ENCODE measurements around the gene BRAF. TPM values are rescaled to one million over a fixed set of nuclear protein-coding genes. Genes with fewer than 3 reads are reported as not detected.
"Not testable (repeated sequence)": the region's sequence is repeated elsewhere in the genome, so short reads cannot be mapped to it uniquely, and the experiment has no call there.

The BRAF gene
- polyA plus RNA-seq, 1 donor (not counting 4 experiments of a cell fraction or from before 2014, with no cell fraction given) = 12.4 TPM

GRCh38 chr7:140678081-140678815, 246.5 kb downstream of the BRAF start:
- no peak overlapping the region for H3K9ac ChIP-seq (ENCODE audit: control insufficient read depth, extremely low read depth, insufficient read depth, low read length)
- H3K79me2 ChIP-seq (ENCODE audit: control insufficient read depth, insufficient read depth, low read length) = no peaks in the 10 kb centered on the region
- H3K27ac ChIP-seq (ENCODE audit: control insufficient read depth, insufficient read depth, low read length) = no peak overlapping the region
- H3K4me3 ChIP-seq (ENCODE audit: control insufficient read depth in 2 of 3, extremely low read depth in 1 of 3, insufficient read depth in 2 of 3, low read depth in 1 of 3, low read length in 3 of 3) = no peak overlapping the region
- H4K20me1 ChIP-seq (ENCODE audit: control insufficient read depth, extremely low read depth, insufficient read depth, low read length) = no peaks in the 10 kb centered on the region
- H3K4me2 ChIP-seq (ENCODE audit: control insufficient read depth, extremely low read depth, insufficient read depth, low read depth, low read length) = no peak overlapping the region
- TF ChIP-seq EZH2 (IDR thresholded peaks at IDR 0.05; ENCODE audit: low read length) = no peak
- TF ChIP-seq, protein P1, sequence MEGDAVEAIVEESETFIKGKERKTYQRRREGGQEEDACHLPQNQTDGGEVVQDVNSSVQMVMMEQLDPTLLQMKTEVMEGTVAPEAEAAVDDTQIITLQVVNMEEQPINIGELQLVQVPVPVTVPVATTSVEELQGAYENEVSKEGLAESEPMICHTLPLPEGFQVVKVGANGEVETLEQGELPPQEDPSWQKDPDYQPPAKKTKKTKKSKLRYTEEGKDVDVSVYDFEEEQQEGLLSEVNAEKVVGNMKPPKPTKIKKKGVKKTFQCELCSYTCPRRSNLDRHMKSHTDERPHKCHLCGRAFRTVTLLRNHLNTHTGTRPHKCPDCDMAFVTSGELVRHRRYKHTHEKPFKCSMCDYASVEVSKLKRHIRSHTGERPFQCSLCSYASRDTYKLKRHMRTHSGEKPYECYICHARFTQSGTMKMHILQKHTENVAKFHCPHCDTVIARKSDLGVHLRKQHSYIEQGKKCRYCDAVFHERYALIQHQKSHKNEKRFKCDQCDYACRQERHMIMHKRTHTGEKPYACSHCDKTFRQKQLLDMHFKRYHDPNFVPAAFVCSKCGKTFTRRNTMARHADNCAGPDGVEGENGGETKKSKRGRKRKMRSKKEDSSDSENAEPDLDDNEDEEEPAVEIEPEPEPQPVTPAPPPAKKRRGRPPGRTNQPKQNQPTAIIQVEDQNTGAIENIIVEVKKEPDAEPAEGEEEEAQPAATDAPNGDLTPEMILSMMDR (optimal IDR thresholded peaks at IDR 0.05 in 1 of 3, IDR thresholded peaks at IDR 0.05 in 1 of 3, conservative IDR thresholded peaks at IDR 0.05 in 1 of 3; ENCODE audit: extremely low read depth in 1 of 3, insufficient read depth in 2 of 3, low read length in 3 of 3) = no peak
- dilution Hi-C loops (cut with MboI; ENCODE audit: extremely low pct_ligation_motif_present, low sequenced_read_pairs) = no loop called here
- DNase-seq (ENCODE audit: low read depth, low spot score) (no peak), FAIRE-seq (no peak)
- no peaks in the 10 kb centered on the region for H3K9me1 ChIP-seq (ENCODE audit: control insufficient read depth, extremely low read depth, insufficient read depth, low read length)
- peaks cover 3 to 14% of the 10 kb centered on the region in 2 experiments for H3K36me3 ChIP-seq (ENCODE audit: control insufficient read depth in 2 of 2, extremely low read depth in 1 of 2, insufficient read depth in 2 of 2, low read length in 2 of 2)
- no peaks in the 10 kb centered on the region for H3K27me3 ChIP-seq (ENCODE audit: control insufficient read depth, extremely low read depth, insufficient read depth, low read length)
- H3K9me3 ChIP-seq (ENCODE audit: control insufficient read depth, low read depth, low read length) = no peaks in the 10 kb centered on the region
- peaks cover 12% of the 10 kb centered on the region for H3K4me1 ChIP-seq (ENCODE audit: control insufficient read depth, extremely low read depth, insufficient read depth, low read length)
- H2AFZ ChIP-seq (ENCODE audit: control insufficient read depth, low read length) = no peak overlapping the region

DNA sequence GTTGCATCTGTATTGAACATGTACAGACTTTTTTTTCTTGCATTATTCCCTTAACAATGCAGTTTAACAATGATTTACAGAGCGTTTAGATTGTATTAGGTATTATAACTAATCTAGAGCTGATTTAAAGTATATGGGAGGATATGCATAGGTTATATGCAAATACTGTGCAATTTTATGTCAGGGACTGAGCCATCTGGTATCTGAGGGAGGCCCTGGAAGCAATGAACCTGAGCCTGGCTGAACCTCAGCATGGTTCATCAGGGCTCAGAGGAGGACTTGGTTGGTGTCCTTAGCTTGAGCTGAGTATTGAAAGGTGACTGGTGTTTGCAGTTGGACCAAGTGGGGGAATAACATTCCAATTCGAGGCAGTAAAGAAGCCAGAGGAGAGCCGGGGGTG, 247.2 kb downstream of the BRAF start:
- H3K4me2 ChIP-seq (ENCODE audit: control insufficient read depth, extremely low read depth, insufficient read depth, low read depth, low read length) = no peak overlapping the region
- peaks cover 3 to 14% of the 10 kb centered on the region in 2 experiments for H3K36me3 ChIP-seq (ENCODE audit: control insufficient read depth in 2 of 2, extremely low read depth in 1 of 2, insufficient read depth in 2 of 2, low read length in 2 of 2)
- H3K9ac ChIP-seq (ENCODE audit: control insufficient read depth, extremely low read depth, insufficient read depth, low read length) = no peak overlapping the region
- no peak overlapping the region for H2AFZ ChIP-seq (ENCODE audit: control insufficient read depth, low read length)
- TF ChIP-seq, protein P1 (optimal IDR thresholded peaks at IDR 0.05 in 1 of 3, IDR thresholded peaks at IDR 0.05 in 1 of 3, conservative IDR thresholded peaks at IDR 0.05 in 1 of 3; ENCODE audit: extremely low read depth in 1 of 3, insufficient read depth in 2 of 3, low read length in 3 of 3) = no peak
- TF ChIP-seq EZH2 (IDR thresholded peaks at IDR 0.05; ENCODE audit: low read length) = no peak
- H3K4me3 ChIP-seq (ENCODE audit: control insufficient read depth in 2 of 3, extremely low read depth in 1 of 3, insufficient read depth in 2 of 3, low read depth in 1 of 3, low read length in 3 of 3) = no peak overlapping the region
- peaks cover 13% of the 10 kb centered on the region for H3K4me1 ChIP-seq (ENCODE audit: control insufficient read depth, extremely low read depth, insufficient read depth, low read length)
- H3K9me3 ChIP-seq (ENCODE audit: control insufficient read depth, low read depth, low read length) = no peaks in the 10 kb centered on the region
- H3K27me3 ChIP-seq (ENCODE audit: control insufficient read depth, extremely low read depth, insufficient read depth, low read length) = no peaks in the 10 kb centered on the region
- no peaks in the 10 kb centered on the region for H4K20me1 ChIP-seq (ENCODE audit: control insufficient read depth, extremely low read depth, insufficient read depth, low read length)
- FAIRE-seq (no peak), DNase-seq (ENCODE audit: low read depth, low spot score) (no peak)
- H3K27ac ChIP-seq (ENCODE audit: control insufficient read depth, insufficient read depth, low read length) = no peak overlapping the region
- H3K79me2 ChIP-seq (ENCODE audit: control insufficient read depth, insufficient read depth, low read length) = no peaks in the 10 kb centered on the region
- H3K9me1 ChIP-seq (ENCODE audit: control insufficient read depth, extremely low read depth, insufficient read depth, low read length) = no peaks in the 10 kb centered on the region
- dilution Hi-C loops (cut with MboI; ENCODE audit: extremely low pct_ligation_motif_present, low sequenced_read_pairs) = no loop called here

GRCh38 chr7:140676956-140677355, 247.8 kb downstream of the BRAF start:
- FAIRE-seq; H3K27me3 ChIP-seq (ENCODE audit: control insufficient read depth, extremely low read depth, insufficient read depth, low read length); H3K9ac ChIP-seq (ENCODE audit: control insufficient read depth, extremely low read depth, insufficient read depth, low read length); H3K4me2 ChIP-seq (ENCODE audit: control insufficient read depth, extremely low read depth, insufficient read depth, low read depth, low read length); H2AFZ ChIP-seq (ENCODE audit: control insufficient read depth, low read length); H3K27ac ChIP-seq (ENCODE audit: control insufficient read depth, insufficient read depth, low read length); H3K9me1 ChIP-seq (ENCODE audit: control insufficient read depth, extremely low read depth, insufficient read depth, low read length); H3K9me3 ChIP-seq (ENCODE audit: control insufficient read depth, low read depth, low read length); dilution Hi-C loops (cut with MboI; ENCODE audit: extremely low pct_ligation_motif_present, low sequenced_read_pairs); H4K20me1 ChIP-seq (ENCODE audit: control insufficient read depth, extremely low read depth, insufficient read depth, low read length); H3K4me3 ChIP-seq (ENCODE audit: control insufficient read depth in 2 of 3, extremely low read depth in 1 of 3, insufficient read depth in 2 of 3, low read depth in 1 of 3, low read length in 3 of 3); DNase-seq (ENCODE audit: low read depth, low spot score); H3K79me2 ChIP-seq (ENCODE audit: control insufficient read depth, insufficient read depth, low read length): not testable (repeated sequence)
- Histone ChIP-seq H3K4me1 (ENCODE audit: control insufficient read depth, extremely low read depth, insufficient read depth, low read length) (peaks cover 16% of the 10 kb centered on the region), H3K36me3 (ENCODE audit: control insufficient read depth in 2 of 2, extremely low read depth in 1 of 2, insufficient read depth in 2 of 2, low read length in 2 of 2) (peaks cover 3 to 14% of the 10 kb centered on the region in 2 experiments)
